ENCODE data around the gene ATRNL1.

ATRNL1 gene

DNA sequence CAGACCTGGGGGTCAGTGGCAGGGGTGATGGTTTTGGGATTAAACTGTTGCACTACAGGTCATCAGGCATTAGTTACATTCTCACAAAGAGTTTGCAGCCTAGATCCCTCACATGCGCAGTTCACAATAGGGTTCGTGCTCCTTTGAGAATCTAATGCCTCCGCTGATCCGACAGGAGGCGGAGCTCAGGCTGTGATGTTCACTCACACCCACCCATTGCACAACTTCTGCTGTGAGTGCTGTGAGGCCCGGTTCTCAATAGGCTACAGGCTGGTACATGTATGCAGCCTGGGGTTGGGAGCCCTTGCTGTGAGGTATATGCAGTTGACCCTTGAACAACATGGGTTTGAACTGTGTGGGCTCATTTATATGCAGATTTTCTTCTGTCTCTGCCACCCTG lies 763.4 kb downstream of the ATRNL1 start:
- DNase-seq: no peak

DNA sequence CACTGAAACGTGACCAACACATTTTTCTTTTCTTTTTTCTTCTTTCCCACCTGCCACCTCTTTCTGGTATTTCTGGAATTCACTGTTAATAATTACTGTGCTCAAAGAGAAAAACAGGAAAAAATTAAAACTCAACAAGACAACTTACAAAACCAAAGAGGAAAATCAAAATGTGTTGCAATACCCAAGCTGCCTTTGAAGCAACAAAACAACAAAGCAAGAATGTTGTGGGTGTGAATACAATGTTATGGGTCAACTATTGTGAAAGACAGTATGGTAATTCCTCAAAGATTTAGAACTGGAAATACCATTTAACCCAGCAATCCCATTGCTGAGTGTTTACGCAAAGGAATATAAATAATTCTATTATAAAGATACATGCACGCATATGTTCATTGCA lies 764.7 kb downstream of the ATRNL1 start:
- DNase-seq: no peak

DNA sequence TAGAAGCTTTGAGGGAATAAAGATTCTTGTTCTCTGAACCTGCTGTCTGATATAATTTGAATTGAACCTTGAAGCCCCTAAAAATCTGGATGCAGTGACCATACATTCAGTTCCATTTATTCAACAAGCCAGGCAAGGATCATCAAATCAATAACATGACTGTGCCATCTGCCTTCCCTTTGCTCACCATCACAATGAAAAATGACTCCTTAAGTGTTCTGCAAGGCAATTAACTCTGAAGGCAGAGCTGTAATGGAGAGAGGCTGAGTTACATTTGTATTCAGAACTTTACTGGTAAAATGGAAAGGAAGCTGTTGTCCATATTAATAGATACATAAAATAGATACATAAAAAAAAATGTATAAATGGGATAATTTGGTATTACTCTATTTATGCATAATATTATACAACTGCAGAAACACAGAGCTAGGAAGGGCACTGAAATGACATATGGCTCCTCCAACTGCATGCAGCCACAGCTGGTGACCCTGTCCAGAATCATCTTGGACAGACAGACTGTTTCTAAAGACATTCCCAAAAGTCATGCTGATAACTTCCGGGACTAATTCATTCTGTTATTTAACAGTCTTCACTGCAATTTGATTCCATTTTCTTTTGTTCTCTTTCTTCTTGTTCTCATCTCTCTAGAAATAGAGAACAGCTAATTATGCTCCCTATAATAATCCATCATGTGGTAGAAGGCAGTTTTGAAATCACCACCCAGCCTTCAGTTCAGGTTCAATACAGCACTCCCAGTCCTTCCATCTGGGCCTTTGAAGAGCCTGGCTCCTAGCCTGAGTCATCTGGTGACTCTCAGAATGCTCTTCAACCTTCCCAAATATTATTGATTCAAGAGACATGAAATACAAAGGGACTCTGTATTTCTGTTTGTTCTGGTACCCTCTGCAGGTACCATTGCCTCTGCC lies 767.3 kb downstream of the ATRNL1 start:
- no peak for DNase-seq

DNA sequence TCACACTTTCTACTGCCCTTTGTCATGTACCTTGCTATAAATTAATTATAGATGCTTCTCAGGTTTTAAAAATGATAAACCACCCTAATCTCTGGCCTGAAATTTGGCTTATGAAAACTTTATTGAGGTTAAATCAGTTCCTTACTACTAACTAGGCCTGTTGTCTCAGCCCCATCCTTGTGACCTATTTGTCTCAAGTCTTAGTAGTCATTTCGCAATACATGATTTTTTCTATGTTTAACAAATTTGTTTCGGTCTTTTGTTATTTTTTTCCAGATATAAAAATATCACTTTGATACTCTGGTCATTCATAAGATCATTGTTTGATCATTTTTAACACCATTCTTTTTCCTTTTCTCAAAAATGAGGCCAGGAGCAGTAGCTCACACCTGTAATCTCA lies 768.3 kb downstream of the ATRNL1 start:
- no peak for DNase-seq

DNA sequence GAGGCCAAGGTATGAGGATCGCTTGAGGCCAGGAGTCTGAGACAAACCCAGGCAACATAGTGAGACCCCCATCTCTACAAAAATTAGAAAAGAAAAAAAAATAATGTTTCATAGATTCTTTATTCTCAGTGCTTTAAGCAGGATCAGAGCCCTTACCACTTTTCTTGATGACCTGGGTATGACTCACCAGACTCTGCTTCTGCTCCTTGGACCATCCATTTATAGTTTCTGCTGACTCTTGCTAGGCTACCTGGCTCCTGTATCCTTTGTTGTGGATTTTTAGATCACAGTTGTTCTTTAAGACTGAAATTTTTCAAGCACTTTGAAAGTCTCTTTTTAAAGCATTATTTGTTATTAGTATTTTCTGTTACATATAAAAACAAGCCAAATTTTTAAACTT lies 768.7 kb downstream of the ATRNL1 start:
- no peak for DNase-seq

DNA sequence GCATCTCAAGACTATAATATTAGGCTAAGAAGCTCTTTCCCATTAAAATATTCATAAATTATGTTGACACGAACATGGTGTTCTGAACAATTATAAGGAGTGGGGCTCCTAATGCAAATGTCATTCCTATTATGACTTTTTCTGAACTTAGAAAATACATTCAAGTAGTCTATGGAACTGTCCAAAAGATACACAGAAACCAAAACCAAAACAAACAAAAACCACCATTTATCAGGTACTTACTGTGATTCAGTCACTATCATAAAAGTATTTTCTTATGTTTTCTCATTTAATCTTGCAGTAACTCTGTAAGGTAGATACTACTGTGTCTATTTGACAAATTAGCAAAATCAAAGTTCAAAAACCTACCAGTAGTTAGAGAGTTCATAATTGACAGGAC lies 773.0 kb downstream of the ATRNL1 start:
- DNase-seq: no peak

DNA sequence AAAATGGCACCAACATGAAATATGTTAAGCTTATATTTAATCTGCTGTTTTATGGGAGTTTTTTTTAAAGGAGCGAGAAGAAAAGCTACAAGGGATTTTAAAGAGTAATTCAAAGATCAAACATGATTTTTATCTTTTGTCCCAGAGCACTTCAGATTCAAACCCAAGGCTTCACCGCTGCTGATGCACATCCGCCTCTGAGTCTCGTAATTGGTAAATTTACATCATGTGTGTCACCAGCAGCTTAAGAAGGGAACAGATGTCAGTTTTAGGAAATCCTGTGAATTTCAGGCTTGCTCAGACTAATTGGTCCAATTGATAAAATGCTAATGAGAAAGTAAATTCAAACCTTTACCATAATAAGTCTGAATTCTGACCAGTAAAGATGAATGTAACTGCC lies 773.5 kb downstream of the ATRNL1 start:
- no peak for DNase-seq

DNA sequence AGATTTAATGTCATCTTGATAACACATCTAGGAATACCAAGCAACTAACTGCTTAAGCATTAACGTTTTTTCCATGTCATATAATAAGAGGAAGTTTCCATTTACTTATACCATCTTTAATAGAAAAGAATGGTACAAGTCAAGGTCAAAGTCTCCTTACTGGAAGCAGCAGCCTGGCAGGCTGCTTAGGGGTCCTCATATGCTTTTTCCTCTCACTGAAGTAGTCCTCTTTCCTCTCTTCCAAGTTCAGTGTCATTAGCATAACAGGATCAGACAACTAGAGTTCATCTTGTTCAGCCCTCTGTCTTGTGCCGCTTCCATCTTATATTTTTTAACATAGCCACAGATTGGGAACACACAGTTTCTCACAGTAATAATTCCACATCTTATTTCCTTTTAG lies 774.1 kb downstream of the ATRNL1 start:
- no peak for DNase-seq

DNA sequence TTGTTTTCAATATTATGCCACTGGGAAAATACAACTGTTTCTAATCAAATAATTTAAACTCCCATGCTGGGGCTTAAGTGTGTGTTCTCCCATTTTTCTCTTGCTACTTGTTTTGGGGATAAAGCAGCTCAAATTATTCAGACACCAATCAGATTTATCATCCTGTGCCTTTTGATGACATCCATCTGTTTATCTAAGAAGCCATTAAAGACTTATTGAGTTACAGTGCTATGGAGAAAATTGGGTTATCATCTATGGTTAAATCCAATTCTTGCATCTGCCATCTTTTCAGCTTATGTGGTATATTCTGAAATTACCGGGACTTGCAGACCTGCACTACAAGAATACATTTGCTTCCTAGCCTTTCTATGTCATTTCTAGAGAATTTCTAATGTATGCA lies 778.7 kb downstream of the ATRNL1 start:
- DNase-seq: no peak

DNA sequence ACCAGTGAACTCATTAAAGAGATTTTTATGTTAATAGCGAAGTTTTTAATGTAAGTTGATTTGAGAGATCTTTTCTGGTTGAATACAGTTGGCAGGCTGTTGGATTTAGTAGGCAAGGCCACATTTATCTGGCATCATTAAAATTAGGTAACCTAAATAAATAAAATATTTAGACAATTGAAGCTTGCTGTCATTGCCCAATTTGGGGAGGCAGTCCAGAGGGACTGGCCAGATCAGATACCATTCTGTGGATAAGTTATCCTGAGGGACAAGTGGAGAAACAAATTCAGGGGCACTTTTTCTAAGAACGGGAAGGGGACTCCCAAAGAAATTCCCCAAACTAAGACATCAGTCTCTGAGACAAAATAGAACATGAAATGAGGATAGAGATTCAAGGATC lies 782.0 kb downstream of the ATRNL1 start:
- no peak for DNase-seq

DNA sequence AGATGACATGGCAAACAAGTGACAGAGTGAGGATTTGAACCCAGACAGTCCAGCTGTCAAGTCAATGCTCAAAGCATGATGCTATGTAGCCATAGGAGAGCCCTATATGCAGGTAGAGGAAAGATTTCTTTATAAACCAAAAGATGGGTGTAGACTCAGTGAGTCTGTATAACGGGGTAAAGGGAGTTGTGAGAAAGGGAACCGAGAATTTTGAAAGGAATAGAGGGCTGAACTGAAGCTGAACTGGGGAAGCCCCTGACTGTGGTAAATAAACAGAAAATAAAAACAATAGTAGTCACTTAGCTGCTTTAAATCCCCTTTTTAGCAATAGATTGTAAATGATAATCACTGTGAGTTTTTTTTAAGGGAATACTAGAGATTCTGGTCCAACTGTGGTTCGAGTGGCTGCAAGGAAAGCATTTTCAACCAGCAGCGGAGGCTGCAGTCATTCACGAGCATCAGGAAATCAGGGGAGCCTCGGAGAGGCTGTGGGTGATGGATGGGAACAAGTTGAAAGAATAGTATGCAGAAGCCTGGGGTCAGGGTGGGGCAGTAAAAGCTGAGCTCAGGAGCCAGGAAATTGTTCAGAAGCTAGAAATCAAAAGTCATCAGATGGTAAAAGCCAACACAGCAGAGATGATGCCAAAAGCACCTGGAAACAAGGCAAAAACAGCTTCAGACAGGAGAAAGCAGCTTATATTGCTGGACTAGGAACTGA lies 786.4 kb downstream of the ATRNL1 start:
- DNase-seq: no peak

DNA sequence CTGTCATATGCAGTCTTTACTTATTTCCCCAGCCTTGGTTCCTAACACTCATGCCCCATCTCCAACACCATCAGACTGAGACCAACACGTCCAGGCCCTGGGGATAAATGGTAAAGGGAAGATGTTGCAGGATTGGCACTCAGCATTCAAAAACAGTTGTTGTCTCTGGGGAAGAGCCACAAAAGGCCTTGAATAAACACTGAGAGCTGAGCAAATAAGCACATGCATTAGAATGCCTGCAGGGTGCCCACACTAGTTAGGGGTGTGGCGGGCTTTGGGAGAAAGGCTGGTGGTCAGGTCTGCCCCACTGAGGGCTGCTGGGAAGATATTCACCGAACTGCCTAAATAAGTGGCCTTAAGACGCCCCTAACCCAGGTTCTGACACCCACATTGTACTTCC lies 788.9 kb downstream of the ATRNL1 start:
- no peak for DNase-seq

DNA sequence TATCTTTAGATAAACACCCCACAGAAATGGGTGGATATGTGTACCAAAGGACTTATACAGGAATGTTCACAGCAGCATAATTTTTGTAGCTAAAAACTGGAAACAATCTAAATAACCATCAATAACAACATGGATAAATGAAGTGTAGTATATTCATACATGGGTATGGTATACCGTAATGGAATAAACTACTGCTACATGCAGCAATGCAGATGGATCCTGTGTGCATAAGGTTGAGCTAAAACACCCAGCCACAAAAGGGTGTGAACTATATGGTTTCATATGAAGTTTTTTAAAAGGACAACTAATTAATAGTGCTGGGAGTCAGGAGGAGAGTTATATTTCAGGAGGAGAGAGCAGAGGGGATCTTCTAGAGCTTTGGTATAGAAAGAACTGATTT lies 790.2 kb downstream of the ATRNL1 start:
- DNase-seq: no peak

DNA sequence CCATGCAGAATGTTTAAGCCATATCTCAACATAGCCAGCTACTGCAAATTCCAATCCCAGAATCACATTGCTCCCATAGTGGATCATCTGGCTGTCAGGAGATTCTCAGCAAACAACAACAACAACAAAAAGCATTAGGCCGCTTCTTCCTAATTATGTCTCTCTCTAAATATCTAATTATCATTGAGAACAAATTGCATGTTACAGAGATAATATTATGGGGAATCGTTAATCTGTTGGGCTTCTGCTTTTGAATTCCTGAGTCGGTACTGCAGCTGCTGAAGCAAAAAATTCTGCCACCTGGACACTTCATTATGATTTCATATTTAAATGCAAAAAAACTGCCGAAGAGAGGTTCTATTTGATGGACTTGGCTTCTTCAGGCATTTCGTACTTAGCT lies 791.2 kb downstream of the ATRNL1 start:
- DNase-seq: no peak

DNA sequence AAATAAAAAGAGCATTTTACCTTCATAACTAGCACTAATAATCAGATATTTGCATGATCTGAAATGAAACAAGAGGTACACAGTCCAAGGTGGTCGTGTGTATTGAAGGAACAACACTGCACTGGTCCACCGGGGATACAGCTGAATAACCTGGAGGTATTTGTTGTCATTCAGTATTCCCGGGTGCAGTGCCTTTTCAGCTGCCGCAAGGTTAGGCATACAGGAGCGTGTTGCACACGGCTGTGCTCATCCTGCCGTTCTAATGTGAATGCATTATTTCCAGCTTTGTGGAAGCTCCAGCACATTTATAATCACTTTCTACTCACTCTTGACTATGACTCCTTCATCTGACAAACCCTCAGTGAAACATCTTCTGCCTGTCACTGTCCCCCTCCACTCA lies 802.0 kb downstream of the ATRNL1 start:
- DNase-seq: no peak

DNA sequence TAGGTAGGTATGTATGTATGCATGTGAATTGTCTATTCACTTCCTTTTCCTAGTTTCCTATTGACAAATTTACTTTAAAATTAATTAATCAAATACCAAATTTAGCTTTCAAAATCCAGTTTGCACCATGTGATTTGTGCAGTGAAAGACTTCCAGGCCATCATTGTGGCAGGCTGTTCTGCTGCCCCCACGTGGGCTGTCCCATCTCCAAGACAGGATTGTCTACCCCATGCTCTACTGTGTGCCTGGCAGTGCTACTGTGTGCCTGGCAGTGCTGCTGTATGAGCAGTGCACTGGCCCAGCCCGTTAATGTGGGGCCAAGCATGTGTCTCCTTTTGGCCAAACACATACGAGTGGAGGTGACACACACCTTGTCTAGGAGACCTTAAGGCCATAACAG lies 805.1 kb downstream of the ATRNL1 start:
- no peak for DNase-seq

DNA sequence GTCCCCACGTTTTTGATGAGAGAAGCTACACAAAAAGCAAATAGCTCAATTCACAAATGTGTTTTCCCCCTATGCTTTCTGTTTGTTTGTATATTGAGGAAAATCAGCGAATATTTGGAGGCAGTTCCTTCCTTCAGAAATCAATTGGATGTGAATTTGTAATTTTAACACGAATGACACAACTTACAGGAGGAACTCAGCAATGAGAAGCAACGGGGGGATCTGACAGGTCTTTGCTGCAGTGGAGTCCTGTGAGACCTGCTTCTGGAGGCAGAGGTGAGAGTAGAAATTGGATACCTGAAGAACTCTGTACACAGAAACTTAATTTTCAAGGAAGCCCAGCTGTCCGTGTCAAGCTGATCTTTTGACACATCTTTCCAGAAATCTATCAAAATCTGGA lies 809.4 kb downstream of the ATRNL1 start:
- no peak for DNase-seq

DNA sequence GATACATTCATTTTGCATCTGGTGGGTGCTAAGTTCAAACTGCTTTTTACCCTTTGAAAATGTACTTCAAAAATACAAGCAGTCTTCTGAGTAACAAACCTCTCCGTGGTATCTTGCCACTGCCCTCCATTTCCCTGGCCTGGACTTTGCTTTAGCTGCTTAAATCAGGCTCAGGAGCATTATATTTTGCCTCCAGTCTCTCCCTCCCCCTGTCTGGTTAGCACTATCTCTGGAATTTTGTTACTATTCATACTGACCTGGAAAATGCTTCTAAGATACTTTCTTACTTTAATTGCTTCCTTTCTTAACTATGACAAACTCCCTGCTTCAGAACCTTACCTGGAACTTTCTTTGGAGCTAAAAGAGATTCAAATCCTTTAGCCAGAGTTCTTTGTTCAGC lies 810.0 kb downstream of the ATRNL1 start:
- no peak for DNase-seq

DNA sequence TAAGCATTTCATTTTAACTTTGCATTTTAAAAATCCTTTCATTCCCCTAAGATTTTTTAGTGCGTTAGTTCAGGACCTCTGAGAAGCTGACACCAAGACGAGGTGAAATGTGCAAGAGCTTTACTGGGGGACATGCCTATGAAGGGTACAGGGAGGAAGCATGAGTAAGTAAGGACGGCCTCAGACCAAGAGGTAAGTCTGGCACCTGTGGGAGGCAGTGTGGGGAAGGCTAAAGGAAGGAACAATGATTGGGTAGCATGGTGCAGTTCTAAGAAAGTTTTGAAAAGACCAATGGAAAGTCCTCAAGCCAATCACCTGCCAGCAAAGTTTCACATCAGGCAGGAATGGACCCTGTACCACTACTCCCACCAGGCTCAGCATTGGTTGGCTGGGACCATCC lies 810.7 kb downstream of the ATRNL1 start:
- DNase-seq: no peak

DNA sequence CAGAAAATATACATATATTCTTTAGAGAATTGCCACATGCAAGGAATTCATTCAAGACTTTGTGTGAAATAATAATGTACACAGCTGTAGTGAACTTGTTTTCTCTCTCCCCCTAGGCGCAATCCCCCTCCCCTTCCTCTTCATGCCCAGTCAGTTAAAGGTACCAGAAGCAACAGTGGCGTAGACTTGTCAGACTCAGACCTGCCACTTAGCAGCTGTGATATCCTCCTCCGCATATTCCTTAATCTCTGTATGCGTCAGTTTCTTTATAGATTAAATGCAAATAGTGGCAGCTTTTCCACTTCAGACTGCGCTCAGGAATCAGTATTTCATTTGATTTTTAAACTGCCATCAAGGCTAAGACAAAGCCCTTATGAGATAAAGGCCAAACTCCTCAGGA lies 815.9 kb downstream of the ATRNL1 start:
- DNase-seq: no peak

DNA sequence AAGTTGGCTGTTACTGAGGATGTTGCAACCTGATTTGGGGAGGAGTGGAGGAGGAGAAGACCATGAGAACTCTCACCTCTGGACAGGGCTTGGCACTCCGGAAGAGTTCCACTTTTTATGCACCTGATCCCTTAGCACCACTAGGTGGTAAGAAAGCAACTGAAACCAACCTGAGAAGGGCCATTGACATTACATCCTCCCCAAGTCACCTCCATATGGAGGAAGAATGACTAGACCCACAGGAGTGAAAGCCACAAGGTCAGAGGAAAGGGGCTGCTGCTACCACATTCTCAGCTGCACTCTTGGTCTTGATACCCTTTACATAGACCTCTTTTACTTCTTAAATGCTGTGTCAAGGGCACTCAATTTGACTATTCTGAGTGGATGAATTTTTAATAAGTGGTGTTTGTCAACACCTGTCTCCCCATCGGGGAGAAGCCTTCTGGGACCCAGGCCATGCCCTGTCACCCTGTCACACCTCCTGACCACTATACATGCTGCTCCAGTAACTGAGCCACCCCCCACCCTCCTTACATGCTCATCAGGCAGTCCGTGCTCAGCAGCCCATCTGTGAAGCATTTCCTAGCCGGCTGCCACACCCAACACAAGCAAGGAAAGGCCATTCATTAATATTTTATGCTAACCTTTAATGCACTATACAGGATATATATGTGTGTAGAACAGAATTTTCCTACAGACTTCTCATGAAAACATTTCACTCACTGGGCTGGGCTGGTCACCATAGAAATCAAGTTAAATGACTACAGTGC lies 817.0 kb downstream of the ATRNL1 start:
- no peak for DNase-seq

DNA sequence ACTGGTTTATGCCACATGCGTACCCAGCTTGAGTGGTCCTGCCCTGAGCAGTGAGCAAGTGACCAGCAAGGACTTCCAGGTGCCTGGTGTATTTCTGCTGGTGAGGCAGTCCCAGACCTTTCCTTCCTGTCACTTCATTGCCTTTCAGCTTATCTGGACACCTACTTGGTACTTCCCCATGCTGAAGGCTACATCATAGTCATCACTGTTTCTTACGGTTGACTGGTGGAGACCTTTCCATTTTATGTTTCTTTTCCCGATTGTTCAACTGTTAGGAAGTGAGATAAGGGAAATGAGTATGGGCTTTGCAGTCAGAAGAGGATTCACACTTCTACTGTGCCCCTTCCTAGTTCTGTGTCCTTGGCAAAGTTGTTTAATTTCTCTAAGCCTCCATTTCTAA lies 821.3 kb downstream of the ATRNL1 start:
- DNase-seq: no peak

DNA sequence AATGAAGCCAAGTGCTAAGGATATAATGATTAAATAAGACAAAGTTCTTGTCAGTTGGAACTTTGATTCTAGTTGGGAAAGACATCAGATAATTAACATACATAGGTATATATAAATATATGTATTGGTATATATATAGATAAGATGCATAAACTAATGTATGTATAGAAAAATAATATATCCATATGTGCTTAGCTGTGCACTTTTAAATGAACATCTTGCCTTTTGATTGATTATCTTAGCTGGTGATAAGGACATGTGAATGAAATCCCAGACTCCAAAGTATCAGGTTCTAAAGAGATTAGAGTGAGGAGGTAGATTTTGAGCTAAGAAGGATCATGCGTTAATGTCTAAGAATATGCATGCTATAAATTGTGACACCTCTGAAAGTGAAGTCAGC lies 822.3 kb downstream of the ATRNL1 start:
- DNase-seq: no peak

DNA sequence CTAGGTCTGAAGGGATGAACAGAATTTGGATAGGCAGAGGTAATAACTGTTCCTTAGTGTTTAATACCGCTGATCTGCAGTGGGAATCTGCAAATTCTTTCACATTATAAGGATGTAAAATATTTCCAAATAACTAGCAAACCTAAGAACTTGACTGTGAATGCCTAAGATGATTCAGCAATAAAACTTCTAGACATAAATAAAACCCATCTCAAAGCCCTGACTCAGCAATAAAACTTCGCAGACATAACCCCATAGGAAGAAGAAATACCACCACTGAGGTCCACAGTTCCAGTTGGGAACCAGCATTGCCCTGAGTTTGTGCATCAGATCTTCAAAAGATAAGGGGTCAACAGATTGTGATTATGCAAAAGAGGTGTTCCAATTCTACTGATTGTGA lies 825.6 kb downstream of the ATRNL1 start:
- no peak for DNase-seq
